Chondrocyte (in vitro differentiated cells): ENCODE results near the gene ASB15. TPM values are rescaled to one million over a fixed set of nuclear protein-coding genes. Genes with fewer than 3 reads are reported as not detected.

ENCODE experiments used
- DNase-seq: peaks from one replicate; pipeline ENCODE4 v3.0.0; 2021; ENCODE audit warnings: mixed read lengths, low spot score
- H3K27ac Mint-ChIP-seq: one replicate; pipeline ENCODE4 v1.8.0; 2021; ENCODE audit warnings: mild to moderate bottlenecking, moderate library complexity, mixed read lengths; ENCODE audit not compliant: unreplicated experiment
- H3K27me3 Mint-ChIP-seq: 2 replicates; pipeline ENCODE4 v1.8.0; 2021; ENCODE audit warnings: low read depth, mixed read lengths
- H3K36me3 Mint-ChIP-seq: 2 replicates; pipeline ENCODE4 v1.8.0; 2021; ENCODE audit warnings: low read depth, mixed read lengths
- H3K4me1 Mint-ChIP-seq: 2 replicates; pipeline ENCODE4 v1.8.0; 2021; ENCODE audit warnings: low read depth, mild to moderate bottlenecking, mixed read lengths
- H3K4me3 Mint-ChIP-seq: one replicate; pipeline ENCODE4 v1.8.0; 2021; ENCODE audit warnings: mild to moderate bottlenecking, moderate library complexity, mixed read lengths; ENCODE audit not compliant: unreplicated experiment
- H3K9me3 Mint-ChIP-seq: 2 replicates; pipeline ENCODE4 v1.8.0; 2021; ENCODE audit warnings: low read depth, mixed read lengths
- total RNA-seq: library from RNA; stranded (reverse); gene quantifications from 3 replicates; pipeline ENCODE4 v1.2.1, GENCODE V29; 2021
- TF ChIP-seq, protein P1 (sequence below): fragments of 200-600 bp; sonication (generic); IDR thresholded peaks from 2 replicates; pipeline ENCODE4 v1.5.0; 2021; ENCODE audit warnings: antibody characterized with exemption, mild to moderate bottlenecking, moderate library complexity

The ASB15 gene
- total RNA-seq, 1 donor from 2014 or later, result not detected

DNA sequence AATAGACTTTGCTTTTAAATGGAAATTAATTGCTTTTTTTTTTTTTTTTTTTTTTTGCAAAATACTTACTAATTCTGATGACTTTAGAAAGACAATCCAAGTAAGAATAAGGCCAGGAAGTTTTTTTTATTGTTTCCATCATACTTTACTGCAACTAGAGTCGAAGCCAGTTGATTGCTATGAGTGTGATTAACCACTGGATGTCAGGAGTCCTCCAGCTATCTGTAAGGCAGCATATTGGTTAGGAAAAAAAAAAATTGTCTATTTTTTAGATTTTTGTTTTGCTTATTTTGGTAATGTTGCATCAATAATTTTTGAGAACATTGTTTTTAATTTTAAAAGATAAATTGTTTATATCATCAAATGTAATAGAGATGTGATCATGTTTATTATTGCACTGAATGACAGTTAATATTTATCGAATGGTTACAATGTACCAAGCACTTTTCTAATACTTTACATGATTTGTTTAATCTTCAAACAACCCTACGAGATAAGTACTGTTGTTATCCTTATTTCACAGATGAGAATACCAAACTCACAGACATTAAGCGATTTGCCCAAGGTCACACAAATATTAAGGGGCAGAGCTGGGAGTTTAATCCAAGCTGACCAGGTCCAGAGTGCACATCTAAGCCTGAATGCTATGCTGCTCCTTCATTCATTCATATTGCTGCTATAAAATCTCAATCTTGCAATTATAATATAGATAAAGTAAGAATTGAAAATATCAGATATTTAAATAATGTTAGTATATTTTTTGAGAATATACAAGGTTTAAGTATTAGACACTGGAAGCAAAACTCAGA, 34.1 kb downstream of the ASB15 start:
- H3K27ac Mint-ChIP-seq, result no peak overlapping the region
- DNase-seq, result no peak
- no peaks in the 10 kb centered on the region for H3K9me3 Mint-ChIP-seq
- TF ChIP-seq, protein P1, sequence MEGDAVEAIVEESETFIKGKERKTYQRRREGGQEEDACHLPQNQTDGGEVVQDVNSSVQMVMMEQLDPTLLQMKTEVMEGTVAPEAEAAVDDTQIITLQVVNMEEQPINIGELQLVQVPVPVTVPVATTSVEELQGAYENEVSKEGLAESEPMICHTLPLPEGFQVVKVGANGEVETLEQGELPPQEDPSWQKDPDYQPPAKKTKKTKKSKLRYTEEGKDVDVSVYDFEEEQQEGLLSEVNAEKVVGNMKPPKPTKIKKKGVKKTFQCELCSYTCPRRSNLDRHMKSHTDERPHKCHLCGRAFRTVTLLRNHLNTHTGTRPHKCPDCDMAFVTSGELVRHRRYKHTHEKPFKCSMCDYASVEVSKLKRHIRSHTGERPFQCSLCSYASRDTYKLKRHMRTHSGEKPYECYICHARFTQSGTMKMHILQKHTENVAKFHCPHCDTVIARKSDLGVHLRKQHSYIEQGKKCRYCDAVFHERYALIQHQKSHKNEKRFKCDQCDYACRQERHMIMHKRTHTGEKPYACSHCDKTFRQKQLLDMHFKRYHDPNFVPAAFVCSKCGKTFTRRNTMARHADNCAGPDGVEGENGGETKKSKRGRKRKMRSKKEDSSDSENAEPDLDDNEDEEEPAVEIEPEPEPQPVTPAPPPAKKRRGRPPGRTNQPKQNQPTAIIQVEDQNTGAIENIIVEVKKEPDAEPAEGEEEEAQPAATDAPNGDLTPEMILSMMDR, result peak; percentile 85
- no peak overlapping the region for H3K4me3 Mint-ChIP-seq
- no peaks in the 10 kb centered on the region for H3K27me3 Mint-ChIP-seq
- H3K4me1 Mint-ChIP-seq, result peaks cover 10% of the 10 kb centered on the region
- H3K36me3 Mint-ChIP-seq, result no peaks in the 10 kb centered on the region

DNA sequence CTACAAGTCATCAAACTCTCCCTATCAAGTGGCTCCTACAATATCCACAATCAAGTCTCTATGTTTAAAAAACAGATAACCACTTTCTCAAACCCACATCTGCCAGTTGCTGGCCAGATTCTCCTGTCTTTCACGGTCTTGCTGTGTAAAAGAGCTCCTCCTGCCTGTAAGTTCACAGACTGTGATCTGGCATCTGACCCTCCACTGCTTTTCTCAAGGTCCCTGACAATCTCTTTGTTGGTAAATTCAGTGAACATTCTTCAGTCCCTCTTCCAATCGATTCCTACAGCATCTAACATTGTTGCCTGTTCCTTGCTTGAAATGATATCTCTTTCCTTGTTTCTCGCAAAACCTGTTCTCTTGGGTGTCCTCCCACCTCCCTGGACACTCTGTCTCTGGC, 35.6 kb downstream of the ASB15 start:
- Mint-ChIP-seq H3K36me3 (no peaks in the 10 kb centered on the region), H3K4me1 (peaks cover 10% of the 10 kb centered on the region), H3K9me3 (no peaks in the 10 kb centered on the region), H3K27me3 (no peaks in the 10 kb centered on the region), H3K4me3 (no peak overlapping the region), H3K27ac (no peak overlapping the region)
- TF ChIP-seq, protein P1, result no peak
- no peak for DNase-seq

DNA sequence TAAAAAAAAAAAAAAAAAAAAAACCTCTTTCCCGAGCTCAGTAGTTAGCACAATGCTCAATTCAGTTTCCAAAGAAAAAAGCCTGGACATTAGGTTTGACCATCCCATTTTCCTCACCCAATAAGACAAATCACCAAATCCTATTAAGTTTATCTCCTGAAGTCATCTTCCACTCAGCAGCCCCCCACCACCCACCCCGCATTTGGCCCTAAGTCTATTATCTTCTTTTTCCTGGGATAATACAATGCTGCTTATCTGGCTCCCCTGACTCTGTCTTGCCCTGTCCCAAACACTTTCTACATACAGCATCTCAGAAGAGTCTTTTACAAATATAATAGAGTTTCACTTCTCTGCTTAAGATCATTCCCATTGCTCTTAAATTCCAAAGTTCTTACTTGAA, 36.3 kb downstream of the ASB15 start:
- Mint-ChIP-seq H3K27ac (no peak overlapping the region), H3K9me3 (no peaks in the 10 kb centered on the region), H3K27me3 (no peaks in the 10 kb centered on the region), H3K36me3 (no peaks in the 10 kb centered on the region), H3K4me1 (peaks cover 10% of the 10 kb centered on the region), H3K4me3 (no peak overlapping the region)
- no peak for DNase-seq
- TF ChIP-seq, protein P1, result no peak

DNA sequence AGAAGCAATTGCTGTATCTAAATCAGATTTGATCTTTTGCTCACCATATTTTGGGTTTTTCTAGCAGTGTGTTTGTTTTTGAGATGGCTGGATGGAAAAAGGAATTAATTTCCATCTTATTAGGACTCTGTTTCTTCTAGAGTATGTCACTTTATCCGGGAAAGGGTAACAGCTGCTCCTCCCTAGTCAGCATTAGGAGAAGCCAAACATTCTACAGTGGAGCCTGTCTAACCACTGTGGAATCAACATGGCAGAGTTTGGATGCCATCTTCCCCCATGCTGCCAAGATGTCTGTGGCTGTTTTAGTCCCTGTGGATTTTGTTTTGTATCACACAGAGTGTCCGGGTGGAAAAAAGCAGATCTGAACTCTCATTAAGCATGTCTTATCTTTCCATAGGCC, 38.0 kb downstream of the ASB15 start:
- Mint-ChIP-seq H3K36me3 (no peaks in the 10 kb centered on the region), H3K27me3 (no peaks in the 10 kb centered on the region), H3K9me3 (no peaks in the 10 kb centered on the region), H3K4me3 (no peak overlapping the region), H3K4me1 (peaks cover 14% of the 10 kb centered on the region), H3K27ac (no peak overlapping the region)
- no peak for DNase-seq
- TF ChIP-seq, protein P1, result no peak

DNA sequence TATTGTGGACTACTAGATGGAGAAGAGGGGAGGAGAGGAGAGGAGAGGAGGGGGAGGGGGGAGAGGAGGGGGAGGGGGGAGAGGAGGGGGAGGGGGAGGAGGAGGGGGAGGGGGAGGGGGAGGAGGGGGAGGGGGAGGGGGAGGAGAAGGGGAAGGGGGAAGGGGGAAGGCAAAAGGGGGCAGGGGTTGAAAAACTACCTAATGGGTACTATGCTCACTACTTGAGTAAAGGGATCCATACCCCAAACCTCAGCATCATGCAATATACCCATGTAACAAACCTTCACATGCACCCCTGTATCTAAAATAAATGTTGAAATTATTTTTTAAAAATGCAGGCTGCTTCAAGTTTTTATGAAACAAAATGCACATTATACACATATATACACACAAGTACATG, 39.0 kb downstream of the ASB15 start:
- H3K4me1 Mint-ChIP-seq, result peaks cover 14% of the 10 kb centered on the region
- no peaks in the 10 kb centered on the region for H3K36me3 Mint-ChIP-seq
- H3K27ac Mint-ChIP-seq, result no peak overlapping the region
- no peak overlapping the region for H3K4me3 Mint-ChIP-seq
- no peaks in the 10 kb centered on the region for H3K27me3 Mint-ChIP-seq
- TF ChIP-seq, protein P1, result no peak
- no peak for DNase-seq
- H3K9me3 Mint-ChIP-seq, result no peaks in the 10 kb centered on the region
